OCI-LY7 (cell line): Measurements from ENCODE around the gene RFX8.

ENCODE experiments used
- CTCF ChIP-seq: fragments of 200-600 bp; sonication (generic); conservative IDR thresholded peaks from 2 replicates; pipeline ENCODE4 v1.5.1; 2014; ENCODE audit warnings: mild to moderate bottlenecking, antibody characterized with exemption, low read length, moderate library complexity, mixed read lengths
- EZH2phosphoT487 ChIP-seq: fragments of 200-600 bp; sonication (generic); IDR thresholded peaks from 2 replicates; pipeline ENCODE4 v1.6.1; 2018; ENCODE audit warnings: low read depth, borderline replicate concordance, mild to moderate bottlenecking, mixed run types, antibody characterized with exemption, low read length, moderate library complexity, mixed read lengths

DNA sequence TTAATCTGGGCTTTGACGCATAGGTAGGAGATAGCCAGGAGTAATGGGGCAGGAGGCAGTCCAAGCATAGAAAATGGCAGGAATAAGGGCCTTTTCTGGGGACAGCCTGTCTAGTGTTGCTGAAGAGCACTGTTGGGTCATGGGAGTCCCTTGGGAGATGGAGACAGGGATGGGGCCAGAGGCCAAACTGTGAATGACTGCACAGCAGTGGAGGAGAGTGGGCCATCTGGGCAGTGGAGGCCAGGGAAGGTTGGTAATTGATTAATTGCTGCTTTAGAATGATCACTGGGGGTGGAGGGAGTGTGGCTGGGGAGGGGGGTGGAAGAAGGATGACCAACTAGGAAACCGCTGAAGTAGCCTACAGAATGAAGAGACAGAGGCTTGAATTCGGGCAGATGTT is 59.0 kb downstream of the RFX8 start:
- no peak for TF ChIP-seq CTCF
- TF ChIP-seq EZH2phosphoT487 = no peak
